ENCODE data around the gene S100A14.
"Not testable (repeated sequence)": the region's sequence is repeated elsewhere in the genome, so short reads cannot be mapped to it uniquely, and the experiment has no call there.

Gene S100A14

DNA sequence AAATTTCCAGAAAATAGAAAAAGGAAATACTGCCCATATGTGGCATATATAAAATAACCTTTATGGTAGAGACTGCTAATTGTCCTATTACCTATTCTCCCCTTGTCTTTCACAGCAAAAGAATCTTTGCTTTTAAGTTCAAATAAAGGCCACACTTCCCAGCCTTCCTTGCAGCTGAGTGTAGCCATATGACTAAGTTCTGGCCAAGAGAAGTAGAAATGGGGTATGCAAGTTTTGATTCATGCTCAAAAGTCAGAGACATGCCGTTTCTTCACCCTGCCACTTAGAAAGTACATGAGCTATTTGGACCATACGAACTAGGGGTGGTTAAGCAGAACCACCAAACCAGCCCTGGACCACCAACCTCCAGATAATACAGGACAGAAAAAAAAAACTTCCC is 32.1 kb downstream of the S100A14 start:
- no peak for DNase-seq

DNA sequence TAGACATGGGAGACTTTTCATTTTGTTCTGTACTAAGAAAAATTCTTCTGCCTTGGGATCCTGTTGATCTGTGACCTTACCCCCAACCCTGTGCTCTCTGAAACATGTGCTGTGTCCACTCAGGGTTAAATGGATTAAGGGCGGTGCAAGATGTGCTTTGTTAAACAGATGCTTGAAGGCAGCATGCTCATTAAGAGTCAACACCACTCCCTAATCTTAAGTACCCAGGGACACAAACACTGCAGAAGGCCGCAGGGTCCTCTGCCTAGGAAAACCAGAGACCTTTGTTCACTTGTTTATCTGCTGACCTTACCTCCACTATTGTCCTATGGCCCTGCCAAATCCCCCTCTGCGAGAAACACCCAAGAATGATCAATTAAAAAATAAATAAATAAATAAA is 32.6 kb downstream of the S100A14 start:
- not testable (repeated sequence) for DNase-seq

DNA sequence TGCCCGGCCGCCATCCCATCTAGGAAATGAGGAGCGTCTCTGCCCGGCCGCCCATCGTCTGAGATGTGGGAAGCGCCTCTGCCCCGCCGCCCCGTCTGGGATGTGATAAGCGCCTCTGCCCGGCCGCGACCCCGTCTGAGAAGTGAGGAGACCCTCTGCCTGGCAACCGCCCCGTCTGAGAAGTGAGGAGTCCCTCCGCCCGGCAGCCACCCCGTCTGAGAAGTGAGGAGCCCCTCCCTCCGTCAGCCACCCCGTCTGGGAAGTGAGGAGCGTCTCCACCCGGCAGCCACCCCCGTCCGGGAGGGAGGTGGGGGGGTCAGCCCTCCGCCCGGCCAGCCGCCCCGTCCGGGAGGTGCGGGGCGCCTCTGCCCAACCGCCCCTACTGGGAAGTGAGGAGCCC is 33.3 kb downstream of the S100A14 start:
- DNase-seq, result not testable (repeated sequence)

DNA sequence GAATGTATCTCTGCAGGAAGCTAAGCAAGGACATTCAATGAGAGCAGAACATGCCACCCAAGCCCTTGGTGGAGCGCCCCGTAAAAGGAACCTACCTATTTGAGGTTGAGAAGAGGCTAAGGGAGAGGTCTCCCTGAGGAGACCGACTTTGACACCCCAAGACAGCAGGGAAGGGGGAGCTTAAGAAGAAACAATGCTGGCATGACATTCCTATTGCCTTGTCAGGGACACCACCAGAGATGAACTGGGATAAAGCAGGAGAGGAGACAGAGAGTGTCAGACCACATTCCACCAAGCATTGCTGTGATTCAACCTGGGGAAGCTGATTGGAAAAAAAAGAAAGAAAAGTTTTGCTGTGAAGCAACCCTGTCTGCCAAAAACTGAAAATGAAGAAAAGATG is 37.2 kb downstream of the S100A14 start:
- DNase-seq, result no peak

DNA sequence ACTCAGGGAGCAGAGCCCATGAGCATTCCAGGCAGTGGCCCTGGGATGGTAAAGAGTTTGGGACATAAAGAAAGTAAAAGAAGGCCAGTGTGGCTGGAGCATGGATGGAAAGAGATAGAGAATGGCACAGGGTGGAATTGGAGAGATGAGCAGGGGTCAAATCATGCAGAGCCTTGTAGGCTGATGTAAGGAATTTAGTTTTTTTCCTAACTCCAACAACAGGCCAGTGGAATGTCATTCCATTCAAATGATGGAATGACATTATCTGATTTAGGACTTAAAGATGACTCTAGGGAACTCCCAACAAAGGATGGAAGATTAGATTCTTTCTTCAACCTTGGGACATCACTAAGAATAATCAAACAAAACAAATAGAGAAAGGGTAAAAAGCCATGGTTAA is 37.6 kb downstream of the S100A14 start:
- no peak for DNase-seq

DNA sequence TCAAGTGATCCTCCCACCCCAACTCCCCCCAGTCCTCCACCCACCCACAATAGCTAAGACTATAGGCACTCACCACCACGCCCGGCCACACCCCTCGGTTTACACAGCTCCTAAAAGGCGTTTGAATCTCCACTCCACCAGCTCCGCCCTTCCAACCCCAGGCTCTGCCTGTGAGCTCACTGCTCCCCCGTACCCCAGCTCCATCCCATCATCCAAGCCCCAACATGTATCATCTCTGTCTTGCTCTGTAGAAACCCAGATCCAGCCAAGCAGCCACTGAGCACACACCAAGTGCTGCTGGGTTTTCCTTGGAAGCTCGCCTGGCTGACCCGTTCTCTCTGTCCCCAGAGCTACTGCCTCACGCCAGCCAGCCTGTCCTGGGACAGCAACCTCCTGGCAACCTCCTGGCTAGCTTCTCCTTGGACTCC is 38.5 kb downstream of the S100A14 start:
- DNase-seq, result no peak

DNA sequence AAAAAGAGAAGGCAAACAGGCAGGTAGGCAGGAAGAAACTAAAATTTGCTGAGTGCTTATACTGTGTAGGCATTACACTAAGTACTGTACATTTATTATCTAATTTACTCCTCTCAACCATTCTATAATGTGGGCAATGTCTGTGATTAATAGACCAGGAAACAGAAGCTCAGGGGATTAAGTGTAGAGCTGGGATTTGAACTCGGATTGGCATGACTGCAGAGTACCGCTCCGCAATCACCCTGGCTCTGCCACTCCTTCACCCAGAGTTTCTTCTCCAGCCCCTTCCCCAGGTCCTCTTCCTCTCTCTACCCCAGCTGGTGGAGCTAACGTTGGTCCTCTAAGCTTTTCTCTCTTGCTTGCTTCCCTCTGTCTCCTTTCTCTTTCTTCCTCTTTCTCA is 39.0 kb downstream of the S100A14 start:
- DNase-seq, result no peak

DNA sequence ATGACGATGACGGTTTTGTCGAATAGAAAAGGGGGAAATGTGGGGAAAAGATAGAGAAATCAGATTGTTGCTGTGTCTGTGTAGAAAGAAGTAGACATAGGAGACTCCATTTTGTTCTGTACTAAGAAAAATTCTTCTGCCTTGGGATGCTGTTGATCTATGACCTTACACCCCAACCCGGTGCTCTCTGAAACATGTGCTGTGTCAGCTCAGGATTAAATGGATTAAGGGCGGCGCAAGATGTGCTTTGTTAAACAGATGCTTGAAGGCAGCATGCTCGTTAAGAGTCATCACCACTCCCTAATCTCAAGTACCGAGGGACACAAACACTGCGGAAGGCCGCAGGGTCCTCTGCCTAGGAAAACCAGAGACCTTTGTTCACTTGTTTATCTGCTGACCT is 40.6 kb downstream of the S100A14 start:
- DNase-seq, result not testable (repeated sequence)

DNA sequence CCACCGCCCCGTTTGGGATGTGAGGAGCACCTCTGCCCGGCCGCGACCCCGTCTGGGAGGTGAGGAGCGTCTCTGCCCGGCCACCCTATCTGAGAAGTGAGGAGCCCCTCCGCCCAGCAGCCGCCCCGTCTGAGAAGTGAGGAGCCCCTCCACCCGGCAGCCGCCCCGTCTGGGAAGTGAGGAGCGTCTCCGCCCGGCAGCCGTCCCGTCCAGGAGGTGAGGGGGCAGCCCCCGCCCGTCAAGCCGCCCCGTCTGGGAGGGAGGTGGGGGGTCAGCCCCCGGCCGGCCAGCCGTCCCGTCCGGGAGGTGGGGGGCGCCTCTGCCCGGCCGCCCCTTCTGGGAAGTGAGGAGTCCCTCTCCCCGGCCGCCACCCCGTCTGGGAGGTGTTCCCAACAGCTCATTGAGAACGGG is 41.0 kb downstream of the S100A14 start:
- not testable (repeated sequence) for DNase-seq

DNA sequence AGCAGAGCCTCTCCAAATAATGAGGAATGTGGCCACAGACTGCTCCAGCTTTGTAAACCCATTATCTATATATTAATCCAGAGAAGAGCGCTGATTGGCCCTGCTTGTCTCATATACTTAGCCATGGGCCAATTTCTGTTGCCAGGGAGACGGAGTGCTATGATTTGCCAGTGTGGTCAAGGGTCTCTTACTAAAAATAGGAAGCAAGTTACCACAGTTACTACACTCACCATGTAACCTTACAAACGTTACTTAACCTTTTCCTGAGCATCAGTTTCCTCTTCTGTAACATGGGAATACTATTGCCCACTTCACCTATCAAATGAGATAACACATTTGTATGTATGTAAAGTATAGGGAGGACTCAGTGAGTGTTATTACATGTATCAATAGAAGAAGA is 42.8 kb downstream of the S100A14 start:
- DNase-seq, result no peak

DNA sequence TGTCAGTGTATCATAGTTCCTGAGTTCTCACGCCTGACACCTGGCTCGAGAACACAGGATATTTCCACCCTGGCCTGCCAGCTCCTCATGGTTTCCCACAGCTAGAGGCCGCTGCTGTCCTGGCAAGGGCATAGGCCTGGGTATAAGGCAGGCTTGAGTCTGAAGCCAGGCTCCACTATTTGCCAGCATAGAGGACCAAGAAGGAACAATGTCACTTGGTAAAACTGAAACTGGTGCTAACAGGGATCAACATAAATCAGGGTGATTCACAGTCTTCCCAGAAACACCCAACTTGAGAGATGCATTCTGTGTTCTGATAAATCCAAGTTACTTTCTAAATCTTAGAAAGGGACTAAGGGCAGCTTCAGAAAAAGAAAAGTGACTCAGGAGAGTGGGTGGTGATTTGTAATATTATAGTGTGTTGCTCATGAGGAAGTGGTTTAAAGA is 43.5 kb downstream of the S100A14 start:
- peak; percentile 81 for DNase-seq

DNA sequence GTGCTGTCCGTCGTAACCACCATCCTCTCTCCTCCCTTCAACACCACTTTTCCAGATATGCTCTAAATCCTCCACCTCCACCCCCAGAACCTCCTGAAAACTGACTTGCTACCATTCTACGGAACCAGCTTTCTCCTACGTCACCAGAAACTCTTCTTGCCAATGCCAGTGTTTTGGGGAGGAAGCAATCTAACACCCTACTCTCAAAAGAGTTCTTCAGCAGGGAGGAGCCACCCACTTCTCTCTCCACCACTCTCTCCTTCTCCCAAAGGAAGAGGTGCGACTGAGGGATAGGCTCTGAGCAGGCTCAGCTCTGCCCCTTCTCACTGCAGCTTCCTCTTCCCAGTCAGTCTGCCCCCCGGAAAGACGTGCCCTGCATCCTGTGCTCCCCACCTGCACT is 44.4 kb downstream of the S100A14 start:
- no peak for DNase-seq

DNA sequence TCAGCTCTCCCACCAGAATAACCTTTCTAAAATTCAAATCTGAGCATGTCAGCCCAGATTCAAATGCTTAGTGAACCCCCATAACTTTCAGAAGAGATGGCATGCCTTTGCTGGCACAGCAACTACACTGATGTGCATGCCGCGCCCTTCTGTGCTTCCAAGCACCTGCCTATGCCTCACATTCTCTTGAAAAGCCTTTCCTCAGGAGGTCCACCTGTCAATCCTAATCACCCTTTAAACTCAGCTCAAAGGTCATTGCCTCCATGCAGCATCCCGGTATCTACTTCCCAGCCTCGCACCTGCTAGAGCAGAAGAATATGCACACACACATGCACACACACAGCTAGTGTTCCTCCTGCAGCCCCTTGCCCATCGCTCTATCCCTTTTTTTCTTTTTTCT is 45.3 kb downstream of the S100A14 start:
- DNase-seq, result no peak

DNA sequence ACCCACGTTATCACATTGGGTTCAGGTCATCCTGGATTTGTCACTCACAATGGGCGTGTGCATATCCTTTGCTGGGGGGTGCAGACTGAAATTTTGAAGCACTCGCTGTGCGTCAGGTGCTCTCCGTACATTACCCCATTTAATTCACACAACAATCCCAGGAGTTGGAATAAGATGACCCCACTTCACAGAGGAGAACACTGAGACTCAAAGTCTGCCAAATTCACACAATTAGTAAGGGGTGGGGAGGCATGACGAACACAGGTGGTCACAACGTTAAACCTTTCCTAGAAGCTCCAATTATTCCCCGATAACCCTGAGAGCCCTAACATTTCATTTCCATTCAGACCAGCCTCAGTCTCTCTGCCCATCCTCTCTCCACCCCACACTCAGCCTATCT is 46.7 kb downstream of the S100A14 start:
- no peak for DNase-seq

DNA sequence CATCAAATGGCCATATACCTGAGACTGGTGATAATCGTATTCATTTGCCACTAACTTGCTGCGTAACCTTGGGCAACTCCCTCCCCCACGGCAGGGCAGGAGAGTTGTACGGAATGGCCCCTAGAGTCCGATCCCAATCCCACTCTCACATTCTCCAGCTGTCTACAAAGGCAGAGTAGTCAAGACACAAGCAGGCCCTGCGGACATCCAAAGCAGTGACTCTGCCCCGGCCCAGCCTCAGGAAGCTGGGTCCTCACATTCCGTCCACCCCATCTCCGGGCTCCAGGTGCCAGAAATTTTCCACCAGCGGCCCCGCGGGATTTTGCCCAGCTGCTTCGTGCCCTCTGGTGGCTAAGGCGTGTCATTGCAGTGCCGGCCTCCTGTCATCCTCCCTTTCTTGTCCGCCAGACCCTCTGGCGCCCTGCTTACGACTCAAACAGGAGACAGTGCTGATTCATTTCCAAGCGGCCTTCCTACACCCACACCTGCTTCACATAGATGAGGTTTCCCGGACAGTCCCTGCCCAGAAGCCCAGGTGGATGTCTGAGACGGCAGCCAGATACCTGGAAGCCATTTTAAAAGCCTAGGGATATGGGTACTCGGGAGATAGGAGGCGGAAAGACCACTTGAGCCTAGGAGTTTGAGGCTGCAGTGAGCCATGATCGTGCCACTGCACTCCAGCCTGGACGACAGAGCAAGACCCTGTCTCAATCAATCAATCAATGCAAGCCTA is 47.6 kb downstream of the S100A14 start:
- peak; percentile 89 for DNase-seq

DNA sequence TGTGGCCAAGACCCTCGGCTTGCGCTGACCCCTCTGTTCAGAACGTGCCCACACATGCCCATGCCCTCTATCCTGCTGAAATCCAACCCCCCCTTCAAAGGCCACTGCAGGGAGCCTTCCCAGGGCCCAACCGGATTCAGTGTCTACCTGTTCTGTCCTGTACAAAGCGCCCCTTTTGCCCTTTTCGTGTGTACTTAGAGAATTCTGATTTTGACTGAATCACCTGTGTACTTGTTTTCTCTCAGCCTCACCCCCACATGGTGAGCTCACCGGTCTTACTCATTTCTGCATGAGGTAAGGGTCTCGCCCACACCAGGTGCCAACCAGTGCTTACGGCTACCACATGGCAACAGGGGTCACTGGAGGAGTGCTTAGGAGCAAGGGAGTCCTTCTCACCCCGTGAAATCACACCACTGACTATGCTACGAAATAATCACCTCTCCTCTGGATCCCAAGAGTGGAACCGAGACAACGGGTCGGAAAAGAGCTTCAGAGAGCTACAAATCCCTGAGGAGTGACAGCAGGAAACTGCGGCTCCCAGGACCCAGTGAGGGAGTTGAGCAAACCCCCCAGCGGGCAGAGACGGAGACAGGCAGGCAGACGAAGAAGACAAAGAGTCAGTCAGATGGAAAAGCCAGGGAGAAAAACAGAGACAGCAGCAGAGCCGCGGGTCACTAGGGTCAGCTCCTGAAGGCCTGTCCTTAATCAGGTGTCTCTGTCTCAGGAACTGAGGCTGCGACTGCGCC is 48.3 kb downstream of the S100A14 start:
- peak; percentile 86 for DNase-seq

DNA sequence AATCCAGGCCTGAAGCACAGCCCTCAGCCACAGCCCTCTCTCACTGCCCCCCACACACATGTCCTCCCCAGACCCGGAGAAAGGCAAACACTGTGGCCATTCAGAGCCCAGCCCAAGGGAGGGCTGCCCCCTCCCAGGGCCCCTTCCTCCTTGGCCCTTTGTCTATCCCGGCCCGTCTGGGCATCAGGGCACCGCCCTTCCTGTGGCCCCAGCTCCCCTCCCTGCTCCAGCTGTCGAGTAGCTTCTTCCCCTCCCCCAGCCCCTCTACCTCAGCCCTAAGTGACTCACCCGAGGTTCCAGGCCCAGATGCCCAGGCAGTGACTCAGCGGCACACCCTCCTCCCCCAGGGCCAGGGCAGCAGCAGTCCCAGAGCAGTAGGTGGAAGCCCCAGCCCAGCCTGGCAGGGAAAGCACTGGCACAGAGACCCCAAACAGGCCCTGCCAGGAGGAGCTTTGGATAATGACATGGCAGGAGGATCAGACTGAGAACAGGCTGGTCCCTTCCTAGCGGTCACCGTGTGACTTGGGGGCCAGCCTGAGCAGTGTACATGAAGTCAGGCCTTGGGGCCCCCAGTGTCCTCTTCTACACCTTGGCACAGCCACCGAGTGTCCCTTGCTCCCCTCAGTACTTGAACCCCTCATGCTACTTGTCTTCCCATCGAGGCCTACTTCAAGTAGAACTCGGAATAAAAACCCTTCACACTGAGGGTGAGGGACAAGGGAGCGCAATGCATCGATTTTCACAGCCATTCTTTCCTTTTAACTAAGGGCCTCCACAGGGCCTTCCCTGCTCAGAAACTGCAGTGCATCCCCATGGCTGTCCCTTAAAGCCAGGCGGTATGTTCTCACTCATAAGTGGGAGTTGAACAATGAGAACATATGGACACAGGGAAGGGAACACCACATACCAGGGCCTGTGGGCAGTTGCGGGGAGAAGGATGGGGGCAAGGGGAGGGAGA is 49.4 kb downstream of the S100A14 start:
- DNase-seq, result peak; percentile 94

DNA sequence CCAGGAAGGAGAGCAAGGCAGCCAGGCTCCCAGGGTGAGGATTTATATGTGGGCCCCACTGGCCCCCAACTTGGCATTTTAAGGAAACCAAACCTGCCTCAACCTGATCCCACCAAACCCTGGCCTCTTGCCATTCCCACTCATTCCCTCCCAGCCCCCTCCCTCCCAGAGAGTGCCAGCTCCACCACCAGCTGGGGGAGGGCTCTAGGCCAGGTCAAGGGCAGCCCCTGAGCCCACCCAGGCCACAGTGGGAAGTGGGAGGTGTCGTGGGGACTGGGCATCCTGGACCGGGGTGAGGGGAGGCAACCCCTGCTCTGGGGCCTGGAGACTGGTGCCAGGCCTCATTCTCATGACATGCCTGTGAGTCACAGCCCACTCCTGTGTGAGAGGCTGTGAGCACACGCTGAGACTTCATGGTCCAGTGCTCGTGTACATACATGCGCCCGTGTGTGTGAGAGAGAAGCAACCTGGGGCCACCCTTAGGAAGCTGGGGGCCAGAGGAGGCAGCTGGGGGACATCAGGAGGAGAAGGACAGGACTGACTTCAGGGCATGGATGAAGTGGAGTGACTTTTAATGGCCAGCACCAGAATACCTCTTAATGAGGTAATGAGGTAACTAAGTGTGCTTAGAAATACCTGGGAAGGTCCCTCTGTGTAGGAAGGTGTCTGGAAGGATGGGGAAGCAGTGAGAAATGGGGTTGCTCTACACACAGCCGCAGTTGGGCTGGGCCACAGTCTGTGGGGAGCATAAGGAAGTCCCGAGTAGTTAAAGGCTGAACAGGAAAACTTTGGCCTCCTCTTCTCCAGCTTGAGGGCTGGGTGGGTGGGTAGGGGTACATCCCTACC is 50.4 kb downstream of the S100A14 start, which contains the start of gene S100A2:
Gene S100A2, minus strand, starts transcription at position 316 of the 846 bp plus-strand sequence. CDS start 1,967 bp downstream, outside the sequence.
- DNase-seq, result peak; percentile 77
